ENCODE measurements around the gene ITPKC. TPM values are rescaled to one million over a fixed set of nuclear protein-coding genes. Genes with fewer than 3 reads are reported as not detected.

The ITPKC gene
- total RNA-seq, 5 donors from 2014 or later (not counting 1 experiment from before 2014, with no cell fraction given): 5.9 to 11.8 (median 9.3) TPM

DNA sequence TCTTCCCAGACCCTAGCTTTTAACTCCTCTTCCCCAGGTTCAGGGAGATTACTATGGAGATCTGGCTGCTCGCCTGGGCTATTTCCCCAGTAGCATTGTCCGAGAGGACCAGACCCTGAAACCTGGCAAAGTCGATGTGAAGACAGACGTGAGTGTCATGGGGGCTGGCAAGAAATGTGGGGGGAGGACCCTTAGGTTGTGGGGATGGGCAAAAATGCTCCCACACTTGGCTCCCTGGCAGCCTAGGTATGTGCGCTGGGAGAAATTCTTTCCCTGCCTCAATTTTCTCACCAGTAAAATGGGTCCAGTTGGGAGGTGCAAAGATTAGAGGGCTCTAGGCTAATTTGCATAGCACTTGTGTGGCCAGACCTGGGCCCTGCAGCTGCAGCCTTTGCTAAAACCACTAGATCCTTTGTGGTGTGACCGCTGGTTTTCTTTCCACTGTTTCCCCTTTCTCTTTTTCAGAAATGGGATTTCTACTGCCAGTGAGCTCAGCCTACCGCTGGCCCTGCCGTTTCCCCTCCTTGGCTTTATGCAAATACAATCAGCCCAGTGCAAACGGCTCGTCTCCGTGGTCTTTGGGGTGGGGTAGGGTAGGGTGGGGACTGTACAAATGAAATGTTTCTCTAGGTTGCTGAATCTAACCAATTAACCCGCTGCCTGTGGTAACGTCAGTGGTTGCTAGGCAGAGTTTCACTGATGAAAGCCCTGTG, 60.2 kb downstream of the ITPKC start:
- Mint-ChIP-seq H3K4me1 (peaks cover 25 to 41% (median 38%) of the 10 kb centered on the region in 3 donors), H3K27me3 (no peaks in the 10 kb centered on the region), H3K36me3 (peaks cover 9% of the 10 kb centered on the region), H3K4me3 (peak overlapping the region; percentile 83 to 90 (median 88)), H3K9me3 (no peaks in the 10 kb centered on the region), H3K27ac (peak overlapping the region; percentile 96)
- 3% methylated on average over 7 of the region's 13 CpGs for WGBS (ENCODE audit: insufficient coverage)
- peak overlapping the region; percentile 67 to 96 for H3K4me3 ChIP-seq (ENCODE audit: control insufficient read depth in 1 of 2, extremely low read depth in 1 of 2, low read length in 1 of 2)
- ATAC-seq (replicated peaks in 1 of 4): peak; percentile 69 to 76 (median 74)
- POLR2A ChIA-PET: interaction anchor here (0.5 to 2.5 kb wide), 8 partner anchors 18 to 486 kb away, joined by 3 to 23 read pairs (median 6); partner anchors contain the start of genes EGLN2 (in 2 of the 2), ACTMAP (in 1 of the 2) and SNRPA (in 1 of the 2)
- H3K27ac ChIP-seq (ENCODE audit: low read length): peak overlapping the region; percentile 86
- peak; percentile 78 to 96 (median 90) for DNase-seq
- H3K4me1 ChIP-seq (ENCODE audit: control insufficient read depth in 1 of 2, extremely low read depth in 1 of 2, insufficient read depth in 2 of 2, low read length in 2 of 2): peaks cover 9 to 26% of the 10 kb centered on the region in 2 experiments
- no peaks in the 10 kb centered on the region for H3K9me3 ChIP-seq
- CTCF ChIA-PET: interaction anchor here (0.5 to 3.3 kb wide), 18 partner anchors 11 to 640 kb away, joined by 3 to 30 read pairs (median 4); partner anchors contain the start of genes ACTMAP (in 1 of the 2), C19orf47 (in 1 of the 2), COQ8B (in 1 of the 2) and EGLN2 (in 1 of the 2)
- no peaks in the 10 kb centered on the region for H3K27me3 ChIP-seq (replicated peaks in 1 of 2; ENCODE audit: control insufficient read depth in 2 of 2, extremely low read depth in 1 of 2, insufficient read depth in 2 of 2, low read length in 1 of 2)
- H3K36me3 ChIP-seq (ENCODE audit: control insufficient read depth in 2 of 2, extremely low read depth in 1 of 2, insufficient read depth in 1 of 2, low read length in 1 of 2): peaks cover 0 to 6% of the 10 kb centered on the region in 2 donors

GRCh38 chr19:40777645-40777936, 60.7 kb downstream of the ITPKC start:
- peaks cover 26 to 40% (median 38%) of the 10 kb centered on the region in 3 donors for H3K4me1 Mint-ChIP-seq
- H3K27ac Mint-ChIP-seq: peak overlapping the region; percentile 96
- WGBS (ENCODE audit: insufficient coverage): 0% methylated on average over 7 of the region's 10 CpGs
- ChIA-PET CTCF (interaction anchor here (0.5 to 3.3 kb wide), 20 partner anchors 12 to 1181 kb away, joined by 3 to 30 read pairs (median 3); partner anchors contain the start of genes ACTMAP (in 1 of the 2), C19orf47 (in 1 of the 2), COQ8B (in 1 of the 2) and EGLN2 (in 1 of the 2)), POLR2A (interaction anchor here (0.5 to 2.5 kb wide), 10 partner anchors 18 to 486 kb away, joined by 3 to 23 read pairs (median 6); partner anchors contain the start of genes ACTMAP (in 1 of the 2), COQ8B (in 1 of the 2), EGLN2 (in 1 of the 2) and ITPKC (in 1 of the 2))
- H3K36me3 Mint-ChIP-seq: peaks cover 13% of the 10 kb centered on the region
- DNase-seq (no peak), ATAC-seq (replicated peaks in 1 of 4) (no peak)
- H3K27ac ChIP-seq (ENCODE audit: low read length): peak overlapping the region; percentile 86
- peaks cover 9 to 26% of the 10 kb centered on the region in 2 experiments for H3K4me1 ChIP-seq (ENCODE audit: control insufficient read depth in 1 of 2, extremely low read depth in 1 of 2, insufficient read depth in 2 of 2, low read length in 2 of 2)
- no peaks in the 10 kb centered on the region for H3K27me3 Mint-ChIP-seq
- H3K9me3 ChIP-seq: no peaks in the 10 kb centered on the region
- H3K4me3 Mint-ChIP-seq: peak overlapping the region; percentile 83 to 90 (median 88)
- no peaks in the 10 kb centered on the region for H3K27me3 ChIP-seq (replicated peaks in 1 of 2; ENCODE audit: control insufficient read depth in 2 of 2, extremely low read depth in 1 of 2, insufficient read depth in 2 of 2, low read length in 1 of 2)
- H3K36me3 ChIP-seq (ENCODE audit: control insufficient read depth in 2 of 2, extremely low read depth in 1 of 2, insufficient read depth in 1 of 2, low read length in 1 of 2): peaks cover 0 to 7% of the 10 kb centered on the region in 2 donors
- no peaks in the 10 kb centered on the region for H3K9me3 Mint-ChIP-seq
- peak overlapping the region; percentile 67 to 96 for H3K4me3 ChIP-seq (ENCODE audit: control insufficient read depth in 1 of 2, extremely low read depth in 1 of 2, low read length in 1 of 2)

DNA sequence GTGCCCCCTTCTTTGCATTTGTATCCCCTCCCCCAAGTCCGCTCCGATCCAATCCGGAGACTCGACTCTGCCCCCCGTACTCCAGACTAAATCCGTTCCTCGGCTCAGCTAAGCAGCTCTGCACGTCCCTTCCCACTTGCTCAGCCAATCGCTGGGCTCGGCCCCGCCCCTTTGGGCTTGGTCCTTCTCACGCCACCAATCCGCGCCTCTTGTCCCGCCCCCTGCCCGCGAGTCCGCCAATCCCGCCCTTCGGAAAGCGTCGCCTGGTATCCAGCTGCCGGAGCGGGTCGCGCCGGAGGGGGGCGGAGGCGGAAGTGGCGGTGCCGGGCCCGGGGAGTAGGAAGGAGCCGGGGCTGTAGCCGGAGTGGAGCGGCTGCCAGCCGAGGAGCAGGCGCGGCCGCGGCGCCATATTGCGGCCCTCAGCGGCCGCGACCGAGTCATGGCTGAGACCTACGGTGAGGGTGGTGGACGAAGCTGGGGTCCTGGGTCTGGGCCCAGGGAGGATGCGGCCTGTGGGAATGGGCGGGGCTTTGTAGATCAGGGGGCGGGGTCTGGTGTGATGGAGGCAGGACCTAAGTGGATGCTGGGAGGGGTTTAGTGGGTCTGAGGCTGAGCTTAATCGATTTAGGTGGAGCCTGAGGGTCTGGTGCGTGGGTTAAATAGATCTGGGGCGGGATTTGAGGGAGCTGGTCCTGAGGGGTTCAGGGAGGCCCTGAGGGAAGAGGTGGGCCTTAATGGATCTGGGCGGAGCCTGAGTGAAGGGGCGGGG, 61.2 kb downstream of the ITPKC start, which contains the start of gene RAB4B:
Gene RAB4B (plus strand): TSS at position 311 of the 769 bp plus-strand sequence. CDS start 129 bp downstream, at position 440.
- CTCF ChIA-PET: interaction anchor here (0.5 to 3.3 kb wide), 24 partner anchors 12 to 1180 kb away, joined by 3 to 30 read pairs (median 3); partner anchors contain the start of genes ACTMAP (in 1 of the 2), C19orf47 (in 1 of the 2), COQ8B (in 1 of the 2) and EGLN2 (in 1 of the 2)
- Mint-ChIP-seq H3K9me3 (no peaks in the 10 kb centered on the region), H3K36me3 (peaks cover 13% of the 10 kb centered on the region), H3K27me3 (no peaks in the 10 kb centered on the region), H3K27ac (peak within 1 kb of the TSS; percentile 96), H3K4me3 (peak within 1 kb of the TSS; percentile 83 to 90 (median 88)), H3K4me1 (peaks cover 26 to 40% (median 38%) of the 10 kb centered on the region in 3 donors)
- H3K27ac ChIP-seq (ENCODE audit: low read length): peak within 1 kb of the TSS; percentile 86
- POLR2A ChIA-PET: interaction anchor here (0.6 to 2.5 kb wide), 11 partner anchors 20 to 1104 kb away, joined by 3 to 23 read pairs (median 5); partner anchors contain the start of genes ACTMAP (in 1 of the 2), COQ8B (in 1 of the 2), EGLN2 (in 1 of the 2) and HNRNPUL1 (in 1 of the 2)
- ATAC-seq (replicated peaks in 1 of 4) (peak; percentile 84 to 89 (median 88)), DNase-seq (peak; percentile 99 to 100 (median 100))
- H3K4me1 ChIP-seq (ENCODE audit: control insufficient read depth in 1 of 2, extremely low read depth in 1 of 2, insufficient read depth in 2 of 2, low read length in 2 of 2): peaks cover 9 to 26% of the 10 kb centered on the region in 2 experiments
- H3K27me3 ChIP-seq (replicated peaks in 1 of 2; ENCODE audit: control insufficient read depth in 2 of 2, extremely low read depth in 1 of 2, insufficient read depth in 2 of 2, low read length in 1 of 2): no peaks in the 10 kb centered on the region
- no peaks in the 10 kb centered on the region for H3K9me3 ChIP-seq
- under 1% methylated on average over 53 of the region's 56 CpGs for WGBS (ENCODE audit: insufficient coverage)
- peak within 1 kb of the TSS; percentile 67 to 96 for H3K4me3 ChIP-seq (ENCODE audit: control insufficient read depth in 1 of 2, extremely low read depth in 1 of 2, low read length in 1 of 2)
- peaks cover under 1 to 7% of the 10 kb centered on the region in 2 donors for H3K36me3 ChIP-seq (ENCODE audit: control insufficient read depth in 2 of 2, extremely low read depth in 1 of 2, insufficient read depth in 1 of 2, low read length in 1 of 2)

- Histone ChIP-seq H3K9me3 (no peaks in the 10 kb centered on the region), H3K4me3 (ENCODE audit: control insufficient read depth in 1 of 2, extremely low read depth in 1 of 2, low read length in 1 of 2) (peak overlapping the region; percentile 64 to 67), H3K36me3 (ENCODE audit: control insufficient read depth in 2 of 2, extremely low read depth in 1 of 2, insufficient read depth in 1 of 2, low read length in 1 of 2) (peaks cover 4 to 9% of the 10 kb centered on the region in 2 donors), H3K27me3 (replicated peaks in 1 of 2; ENCODE audit: control insufficient read depth in 2 of 2, extremely low read depth in 1 of 2, insufficient read depth in 2 of 2, low read length in 1 of 2) (no peaks in the 10 kb centered on the region), H3K27ac (ENCODE audit: low read length) (peak overlapping the region; percentile 73), H3K4me1 (ENCODE audit: control insufficient read depth in 1 of 2, extremely low read depth in 1 of 2, insufficient read depth in 2 of 2, low read length in 2 of 2) (peaks cover 9 to 26% of the 10 kb centered on the region in 2 experiments)
- no peak for ATAC-seq (replicated peaks in 1 of 4)
- CTCF ChIA-PET: interaction anchor here (0.5 to 3.3 kb wide), 12 partner anchors 20 to 780 kb away, joined by 3 to 30 read pairs (median 7); partner anchors contain the start of genes ACTMAP (in 1 of the 2), EGLN2 (in 1 of the 2) and SNRPA (in 1 of the 2)
- Mint-ChIP-seq H3K36me3 (peaks cover 17% of the 10 kb centered on the region), H3K27ac (peak overlapping the region; percentile 96), H3K4me1 (peaks cover 26 to 40% (median 40%) of the 10 kb centered on the region in 3 donors), H3K4me3 (peak overlapping the region; percentile 83 to 90 (median 88)), H3K9me3 (no peaks in the 10 kb centered on the region), H3K27me3 (no peaks in the 10 kb centered on the region)
- DNase-seq: no peak
- 18% methylated on average over 6 of the region's 7 CpGs for WGBS (ENCODE audit: insufficient coverage)
- POLR2A ChIA-PET: interaction anchor here (0.5 to 2.5 kb wide), 6 partner anchors 20 to 1105 kb away, joined by 3 to 23 read pairs (median 6); partner anchors contain the start of genes ACTMAP (in 1 of the 2), EGLN2 (in 1 of the 2), HNRNPUL1 (in 1 of the 2) and SNRPA (in 1 of the 2)
Observed at GRCh38 chr19:40778706-40779284, 61.9 kb downstream of the ITPKC start.

GRCh38 chr19:40780582-40780981, 63.7 kb downstream of the ITPKC start:
- CTCF ChIA-PET: no interaction called here
- WGBS (ENCODE audit: insufficient coverage): 100% methylated on average over 5 of the region's 5 CpGs
- no peaks in the 10 kb centered on the region for H3K9me3 ChIP-seq
- ATAC-seq (replicated peaks in 1 of 4) (no peak), DNase-seq (no peak)
- peaks cover 9 to 26% of the 10 kb centered on the region in 2 experiments for H3K4me1 ChIP-seq (ENCODE audit: control insufficient read depth in 1 of 2, extremely low read depth in 1 of 2, insufficient read depth in 2 of 2, low read length in 2 of 2)
- no peak overlapping the region for H3K4me3 ChIP-seq (ENCODE audit: control insufficient read depth in 1 of 2, extremely low read depth in 1 of 2, low read length in 1 of 2)
- H3K36me3 Mint-ChIP-seq: peaks cover 22% of the 10 kb centered on the region
- H3K27me3 ChIP-seq (replicated peaks in 1 of 2; ENCODE audit: control insufficient read depth in 2 of 2, extremely low read depth in 1 of 2, insufficient read depth in 2 of 2, low read length in 1 of 2): no peaks in the 10 kb centered on the region
- H3K27ac ChIP-seq (ENCODE audit: low read length): no peak overlapping the region
- H3K27ac Mint-ChIP-seq: peak overlapping the region; percentile 25 to 49
- H3K27me3 Mint-ChIP-seq: no peaks in the 10 kb centered on the region
- H3K36me3 ChIP-seq (ENCODE audit: control insufficient read depth in 2 of 2, extremely low read depth in 1 of 2, insufficient read depth in 1 of 2, low read length in 1 of 2): peaks cover 14 to 21% of the 10 kb centered on the region in 2 donors
- no peak overlapping the region for H3K4me3 Mint-ChIP-seq
- POLR2A ChIA-PET: interaction anchor here in 1 of 2 donors (0.7 kb wide), 1 partner anchor 26 kb away, joined by 3 read pairs; no protein-coding TSS in a partner anchor
- H3K4me1 Mint-ChIP-seq: peaks cover 26 to 42% (median 40%) of the 10 kb centered on the region in 3 donors
- no peaks in the 10 kb centered on the region for H3K9me3 Mint-ChIP-seq
